Astrocyte (in vitro differentiated cells and primary cell): Measurements from ENCODE around the gene PRTN3.

Experiments used
- EZH2 ChIP-seq: IDR thresholded peaks from 2 replicates; pipeline ENCODE4 v1.6.1; 2012; ENCODE audit warnings: mild to moderate bottlenecking, low read length, inconsistent platforms; ENCODE audit not compliant: insufficient read depth
- TF ChIP-seq, protein P1 (sequence below): IDR thresholded peaks from 2 replicates; pipeline ENCODE4 v1.5.1; 2011; ENCODE audit warnings: low read depth, mild to moderate bottlenecking, inconsistent platforms, low read length, moderate library complexity; ENCODE audit not compliant: insufficient read depth

DNA sequence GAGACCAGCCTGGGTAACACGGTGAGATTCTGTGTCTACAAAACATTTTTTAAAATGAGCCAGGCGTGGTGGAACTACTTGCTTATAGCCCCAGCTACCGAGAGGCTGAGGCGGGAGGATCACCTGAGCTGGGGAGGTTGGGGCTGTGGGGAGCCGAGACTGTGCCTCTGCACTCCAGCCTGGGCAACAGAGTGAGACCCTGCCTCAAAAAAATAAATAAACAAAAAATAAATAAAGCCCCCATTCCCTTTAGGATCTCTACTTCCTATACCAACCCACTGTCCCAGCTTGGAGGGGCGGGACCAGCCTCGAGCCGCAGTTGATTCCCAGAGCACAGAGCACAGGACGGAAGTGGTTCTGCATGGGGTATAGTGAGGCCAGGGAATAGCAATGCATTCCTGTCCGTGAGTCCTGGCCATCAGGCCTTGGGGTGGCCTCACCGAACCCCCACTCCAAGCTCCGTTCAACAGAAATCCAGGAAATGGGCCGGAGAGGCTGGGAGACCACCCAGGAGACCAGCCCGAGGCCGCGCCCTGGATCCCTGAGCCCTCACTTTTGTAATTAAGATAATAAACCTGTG is 48.4 kb upstream of the PRTN3 start:
- TF ChIP-seq, protein P1, sequence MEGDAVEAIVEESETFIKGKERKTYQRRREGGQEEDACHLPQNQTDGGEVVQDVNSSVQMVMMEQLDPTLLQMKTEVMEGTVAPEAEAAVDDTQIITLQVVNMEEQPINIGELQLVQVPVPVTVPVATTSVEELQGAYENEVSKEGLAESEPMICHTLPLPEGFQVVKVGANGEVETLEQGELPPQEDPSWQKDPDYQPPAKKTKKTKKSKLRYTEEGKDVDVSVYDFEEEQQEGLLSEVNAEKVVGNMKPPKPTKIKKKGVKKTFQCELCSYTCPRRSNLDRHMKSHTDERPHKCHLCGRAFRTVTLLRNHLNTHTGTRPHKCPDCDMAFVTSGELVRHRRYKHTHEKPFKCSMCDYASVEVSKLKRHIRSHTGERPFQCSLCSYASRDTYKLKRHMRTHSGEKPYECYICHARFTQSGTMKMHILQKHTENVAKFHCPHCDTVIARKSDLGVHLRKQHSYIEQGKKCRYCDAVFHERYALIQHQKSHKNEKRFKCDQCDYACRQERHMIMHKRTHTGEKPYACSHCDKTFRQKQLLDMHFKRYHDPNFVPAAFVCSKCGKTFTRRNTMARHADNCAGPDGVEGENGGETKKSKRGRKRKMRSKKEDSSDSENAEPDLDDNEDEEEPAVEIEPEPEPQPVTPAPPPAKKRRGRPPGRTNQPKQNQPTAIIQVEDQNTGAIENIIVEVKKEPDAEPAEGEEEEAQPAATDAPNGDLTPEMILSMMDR = no peak
- TF ChIP-seq EZH2 = no peak
